Cardiac septum (tissue), 1 donor: ENCODE results near the gene VSTM5. TPM values are rescaled to one million over a fixed set of nuclear protein-coding genes. Genes with fewer than 3 reads are reported as not detected.

ENCODE experiments used
- total RNA-seq: library from RNA; stranded (reverse); fragmentation: NEBNext Ultra II Directional; extraction: Animal tissue kit (Norgen Biotek cat#: 25700); gene quantifications from one replicate; pipeline ENCODE4 v1.2.1, GENCODE V29; 2021
- donor health status: DM: no; HTN: no; CAD: no.

Gene VSTM5
- total RNA-seq, 1 donor from 2014 or later = 0.22 TPM

Other genes with a start within 250 kb of the VSTM5 start
- 7.1 TPM for gene CEP295, start 188.9 kb downstream of the VSTM5 start, total RNA-seq
- 41.1 TPM for gene TAF1D, start 109.1 kb downstream of the VSTM5 start, total RNA-seq
- gene C11orf54, start 108.9 kb downstream of the VSTM5 start, total RNA-seq = 19.9 TPM
- gene MED17, start 66.3 kb downstream of the VSTM5 start, total RNA-seq = 24.3 TPM
- not detected for gene HEPHL1, start 170.7 kb upstream of the VSTM5 start, total RNA-seq